GM18867 (cell line): ENCODE measurements around the gene IQGAP2.
A peak's percentile ranks its signal among the peaks of the same experiment; 100 is the strongest.
"Not testable (repeated sequence)": the region's sequence is repeated elsewhere in the genome, so short reads cannot be mapped to it uniquely, and the experiment has no call there.

Source experiments
- ATAC-seq: cut with Tn5 transposase; IDR thresholded peaks from one replicate; pipeline ENCODE4 v1.9.1; 2021; ENCODE audit warnings: mild to moderate bottlenecking, moderate library complexity; ENCODE audit not compliant: unreplicated experiment

The IQGAP2 gene

GRCh38 chr5:76600716-76601115, 197.6 kb downstream of the IQGAP2 start:
- no peak for ATAC-seq

GRCh38 chr5:76601470-76601869, 198.4 kb downstream of the IQGAP2 start:
- ATAC-seq: peak; percentile 49

- no peak for ATAC-seq
Observed at GRCh38 chr5:76602094-76602726, 199.1 kb downstream of the IQGAP2 start.

DNA sequence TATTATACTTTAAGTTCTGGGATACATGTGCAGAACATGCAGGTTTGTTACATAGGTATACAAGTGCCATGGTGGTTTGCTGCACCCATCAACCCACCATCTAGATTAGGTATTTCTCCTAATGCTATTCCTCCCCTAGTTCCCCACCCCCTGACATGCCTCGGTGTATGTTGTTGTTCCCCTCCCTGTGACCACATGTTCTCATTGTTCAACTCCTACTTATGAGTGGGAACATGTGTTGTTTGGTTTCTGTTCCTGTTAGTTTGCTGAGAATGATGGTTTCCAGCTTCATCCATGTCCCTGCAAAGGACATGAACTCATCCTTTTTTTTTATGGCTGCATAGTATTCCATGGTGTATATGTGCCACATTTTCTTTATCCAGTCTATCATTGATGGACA, 200.9 kb downstream of the IQGAP2 start:
- ATAC-seq: not testable (repeated sequence)

- no peak for ATAC-seq
Observed at GRCh38 chr5:76604838-76605237, 201.8 kb downstream of the IQGAP2 start.

GRCh38 chr5:76606701-76607100, 203.6 kb downstream of the IQGAP2 start:
- no peak for ATAC-seq

- ATAC-seq: no peak
Observed at GRCh38 chr5:76607353-76607871, 204.3 kb downstream of the IQGAP2 start.

GRCh38 chr5:76608833-76609232, 205.7 kb downstream of the IQGAP2 start:
- no peak for ATAC-seq

DNA sequence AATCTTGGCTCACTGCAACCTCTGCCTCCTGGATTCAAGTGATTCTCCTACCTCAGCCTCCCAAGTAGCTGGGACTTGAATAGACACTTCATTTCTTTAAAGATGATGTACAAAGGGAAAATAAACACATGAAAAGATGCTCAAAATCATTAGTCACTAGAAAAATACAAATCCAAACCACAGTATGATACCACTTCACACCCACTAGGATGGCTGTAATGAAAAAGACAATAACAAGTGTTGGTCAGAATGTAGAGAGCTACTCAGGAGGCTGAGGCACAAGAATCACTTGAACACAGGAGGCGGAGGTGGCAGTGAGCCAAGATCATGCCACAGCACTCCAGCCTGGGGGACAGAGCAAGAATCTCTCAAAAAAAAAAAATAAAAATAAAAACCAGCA, 207.1 kb downstream of the IQGAP2 start:
- ATAC-seq: no peak

- ATAC-seq: no peak
Observed at GRCh38 chr5:76612942-76613341, 209.9 kb downstream of the IQGAP2 start.

GRCh38 chr5:76615759-76616158, 212.7 kb downstream of the IQGAP2 start:
- ATAC-seq: no peak

DNA sequence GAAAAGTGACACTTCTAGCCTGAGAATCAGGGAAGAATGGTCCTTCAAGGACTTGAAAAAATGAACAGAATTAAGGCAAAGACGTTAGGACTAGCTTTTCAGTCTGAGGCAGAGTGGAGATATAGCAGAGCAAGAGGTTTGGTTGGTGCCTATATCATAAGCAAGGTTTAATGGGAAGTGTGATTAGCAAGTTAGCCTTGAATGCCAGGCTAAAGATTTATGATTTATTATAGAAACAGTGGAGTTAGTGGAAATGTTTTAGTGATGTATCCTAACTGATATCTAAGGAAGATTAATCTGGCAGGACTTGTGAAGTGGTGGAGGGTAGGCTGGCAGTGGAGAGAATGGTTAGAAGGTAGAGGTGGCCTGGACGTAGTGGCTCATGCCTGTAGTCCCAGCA, 213.1 kb downstream of the IQGAP2 start:
- ATAC-seq: no peak

DNA sequence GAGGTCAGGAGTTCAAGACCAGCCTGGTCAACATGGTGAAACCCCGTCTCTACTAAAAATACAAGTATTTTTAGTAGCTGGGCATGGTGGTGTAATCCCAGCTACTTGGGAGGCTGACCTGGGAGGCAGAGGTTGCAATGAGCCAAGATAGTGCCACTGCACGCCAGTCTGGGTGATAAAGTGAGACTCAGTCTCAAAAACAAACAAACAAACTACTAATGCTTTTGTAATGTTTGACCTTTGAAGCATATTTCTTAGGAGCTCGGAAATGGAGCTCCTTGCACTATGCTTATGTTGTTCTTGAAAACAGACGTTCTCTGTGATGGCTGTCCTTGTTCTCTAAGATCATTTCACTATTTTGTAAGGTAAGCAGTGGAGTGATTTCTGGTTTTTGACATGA, 214.1 kb downstream of the IQGAP2 start:
- no peak for ATAC-seq

- no peak for ATAC-seq
Observed at GRCh38 chr5:76617675-76618074, 214.6 kb downstream of the IQGAP2 start.

- no peak for ATAC-seq
Observed at GRCh38 chr5:76620166-76620565, 217.1 kb downstream of the IQGAP2 start.

DNA sequence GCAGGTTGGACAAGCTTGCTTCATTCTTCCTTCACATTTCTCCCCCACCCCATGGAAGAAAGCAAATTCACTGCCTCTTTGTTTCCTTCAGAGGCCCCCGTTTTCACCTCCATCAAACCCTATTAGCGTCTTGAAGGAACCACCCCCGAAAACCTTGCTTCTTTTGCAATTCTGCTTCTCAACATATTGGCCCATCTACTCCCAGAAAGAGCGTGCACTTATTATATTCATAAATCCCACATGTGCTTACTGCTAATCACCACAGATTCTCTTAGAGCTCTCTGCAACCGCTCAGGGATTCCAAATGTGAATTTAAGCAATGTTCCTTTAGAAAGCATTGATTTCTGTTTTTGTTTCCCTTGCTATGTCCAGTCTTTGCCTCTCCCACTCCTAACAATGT, 219.0 kb downstream of the IQGAP2 start:
- no peak for ATAC-seq

GRCh38 chr5:76622973-76623596, 220.0 kb downstream of the IQGAP2 start, which contains the start of gene F2RL2:
Gene F2RL2 (minus strand): TSS chr5:76623403. CDS start chr5:76623230, 173 bp downstream.
- no peak for ATAC-seq

- ATAC-seq: no peak
Observed at GRCh38 chr5:76625087-76625815, 222.2 kb downstream of the IQGAP2 start.

DNA sequence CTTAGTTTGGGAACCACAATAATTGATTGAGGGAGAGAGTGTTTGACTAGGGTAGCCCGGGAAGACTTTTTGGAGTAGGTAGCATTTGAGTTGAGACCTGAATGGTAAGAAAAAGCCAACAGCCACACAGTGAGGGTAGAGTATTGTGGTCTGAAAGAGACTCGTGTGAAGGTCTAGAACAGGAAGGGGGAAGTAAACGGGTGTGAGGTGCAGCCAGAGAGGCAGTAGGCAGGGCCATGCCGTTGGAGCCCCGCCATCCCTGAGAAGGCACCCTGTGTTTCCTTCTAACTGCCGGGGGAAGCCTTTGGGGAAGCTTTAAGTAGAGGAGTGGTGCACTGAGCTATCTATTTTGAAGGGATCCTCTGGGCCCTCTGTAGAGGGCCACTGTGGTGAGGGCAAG, 223.7 kb downstream of the IQGAP2 start:
- no peak for ATAC-seq

DNA sequence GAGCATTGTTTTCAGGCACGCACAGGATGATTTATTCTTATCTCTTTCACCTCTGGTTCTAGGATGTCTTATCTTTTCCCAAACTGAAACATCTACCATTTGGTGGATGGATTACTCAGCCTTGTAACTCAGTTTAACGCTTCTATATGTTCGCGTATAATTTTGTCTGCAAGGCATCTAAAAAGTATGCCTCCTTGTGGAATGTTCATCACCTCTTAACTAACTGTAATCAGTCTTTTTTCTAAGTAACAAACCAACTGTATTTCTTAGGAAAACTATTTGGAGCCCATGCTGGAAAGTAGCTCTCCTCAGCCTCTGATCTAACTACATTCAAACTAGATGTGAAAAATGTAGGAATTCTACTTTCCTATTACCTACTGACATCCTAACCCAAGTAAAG, 231.6 kb downstream of the IQGAP2 start:
- ATAC-seq: no peak

GRCh38 chr5:76637490-76637889, 234.4 kb downstream of the IQGAP2 start:
- ATAC-seq: no peak

DNA sequence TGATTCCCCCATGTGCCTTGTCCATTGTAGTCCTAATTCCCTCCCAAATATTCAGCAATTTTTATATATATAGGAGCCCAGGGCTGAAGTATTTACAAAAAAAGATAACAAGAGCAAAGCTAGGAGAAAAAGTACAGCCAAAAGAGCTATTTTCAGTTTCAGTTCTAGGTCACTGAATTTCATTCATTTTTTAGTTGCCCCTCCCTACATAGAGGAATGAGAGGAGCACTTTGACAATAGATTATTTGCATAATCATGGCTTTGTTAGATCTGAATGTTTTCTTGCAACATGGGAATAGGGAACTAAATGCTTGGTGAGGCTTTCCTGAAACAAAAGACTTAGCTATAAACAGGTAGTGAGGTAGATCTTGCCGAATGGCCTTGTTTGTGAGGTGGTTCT, 235.4 kb downstream of the IQGAP2 start:
- ATAC-seq: no peak
